Esophagus squamous epithelium (tissue), 4 donors: ENCODE measurements around the gene PMFBP1.

Experiments
- POLR2A ChIP-seq, 4 donors: fragments of 450-650 bp; IDR thresholded peaks; one replicate each; pipeline ENCODE4 v1.6.1; 2017; ENCODE audit warnings: antibody characterized with exemption in 4 of 4, mild to moderate bottlenecking in 4 of 4, moderate library complexity in 3 of 4
- TF ChIP-seq, protein P1 (sequence below), 6 experiments: fragments of 450-650 bp in 4 of 6; fragments of 200-600 bp in 2 of 6; sonication (generic) in 2 of 6; IDR thresholded peaks; one replicate each; pipeline ENCODE4 v1.5.1; 2016 to 2019; ENCODE audit warnings: antibody characterized with exemption in 6 of 6, mild to moderate bottlenecking in 4 of 6, moderate library complexity in 4 of 6

DNA sequence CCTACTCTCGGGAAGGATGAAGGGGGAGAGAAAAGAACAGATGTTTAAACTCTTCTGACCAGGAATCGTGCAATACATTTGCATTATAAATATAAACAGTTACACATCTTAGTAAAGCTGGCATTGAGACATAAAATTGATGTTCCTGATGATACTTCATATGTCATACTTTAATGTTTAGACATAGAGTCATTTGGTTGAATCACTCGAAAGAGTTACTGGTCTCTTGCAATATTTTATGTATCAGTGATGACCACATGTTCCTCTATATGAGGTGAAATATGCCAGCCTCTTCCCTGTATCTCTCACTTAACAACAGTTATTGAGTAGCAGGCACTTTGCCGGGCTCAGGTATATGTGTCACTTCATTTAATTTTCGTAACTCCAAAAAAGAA, 49.7 kb upstream of the PMFBP1 start:
- TF ChIP-seq, protein P1, sequence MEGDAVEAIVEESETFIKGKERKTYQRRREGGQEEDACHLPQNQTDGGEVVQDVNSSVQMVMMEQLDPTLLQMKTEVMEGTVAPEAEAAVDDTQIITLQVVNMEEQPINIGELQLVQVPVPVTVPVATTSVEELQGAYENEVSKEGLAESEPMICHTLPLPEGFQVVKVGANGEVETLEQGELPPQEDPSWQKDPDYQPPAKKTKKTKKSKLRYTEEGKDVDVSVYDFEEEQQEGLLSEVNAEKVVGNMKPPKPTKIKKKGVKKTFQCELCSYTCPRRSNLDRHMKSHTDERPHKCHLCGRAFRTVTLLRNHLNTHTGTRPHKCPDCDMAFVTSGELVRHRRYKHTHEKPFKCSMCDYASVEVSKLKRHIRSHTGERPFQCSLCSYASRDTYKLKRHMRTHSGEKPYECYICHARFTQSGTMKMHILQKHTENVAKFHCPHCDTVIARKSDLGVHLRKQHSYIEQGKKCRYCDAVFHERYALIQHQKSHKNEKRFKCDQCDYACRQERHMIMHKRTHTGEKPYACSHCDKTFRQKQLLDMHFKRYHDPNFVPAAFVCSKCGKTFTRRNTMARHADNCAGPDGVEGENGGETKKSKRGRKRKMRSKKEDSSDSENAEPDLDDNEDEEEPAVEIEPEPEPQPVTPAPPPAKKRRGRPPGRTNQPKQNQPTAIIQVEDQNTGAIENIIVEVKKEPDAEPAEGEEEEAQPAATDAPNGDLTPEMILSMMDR (IDR thresholded peaks at IDR 0.05) = no peak
- no peak for TF ChIP-seq POLR2A (IDR thresholded peaks at IDR 0.05)
